Right lobe of liver (tissue), 6 donors: ENCODE results near the gene CREB3L4. TPM values are rescaled to one million over a fixed set of nuclear protein-coding genes. Genes with fewer than 3 reads are reported as not detected.

ENCODE experiments used
- ATAC-seq, 4 donors: fragments of 200-7000 bp; cut with Tn5 transposase; one replicate each; pipeline ENCODE4 v1.9.1; 2020; ENCODE audit warnings: mild to moderate bottlenecking in 4 of 4, moderate library complexity in 4 of 4
- DNase-seq, 3 donors: peaks; one replicate each; pipeline ENCODE4 v3.0.0-alpha.2; 2020
- H3K27ac ChIP-seq, 3 donors: fragments of 200-600 bp; one replicate each; pipeline ENCODE4 v1.8.0; 2022
- H3K27me3 ChIP-seq, 2 donors: fragments of 200-600 bp; one replicate each; pipeline ENCODE4 v1.8.0; 2022
- H3K36me3 ChIP-seq, 4 donors: fragments of 200-600 bp; sonication (generic) in 1 of 4; one replicate each; pipeline versions ENCODE4 v1.5.1 to v1.8.0; 2017 to 2022; ENCODE audit warnings: control low read depth in 1 of 4
- H3K4me1 ChIP-seq, 4 donors: fragments of 200-600 bp; sonication (generic) in 1 of 4; one replicate each; pipeline versions ENCODE4 v1.5.1 to v1.8.0; 2017 to 2022; ENCODE audit warnings: control low read depth in 1 of 4
- H3K4me3 ChIP-seq, 3 donors: fragments of 200-600 bp; one replicate each; pipeline ENCODE4 v1.8.0; 2022
- H3K9me3 ChIP-seq, 4 donors: fragments of 200-600 bp; sonication (generic) in 1 of 4; one replicate each; pipeline versions ENCODE4 v1.5.1 to v1.8.0; 2017 to 2022; ENCODE audit warnings: control low read depth in 1 of 4
- CTCF ChIP-seq, 4 donors: fragments of 200-600 bp in 3 of 4; fragments of 450-650 bp in 1 of 4; IDR thresholded peaks; one replicate each; pipeline versions ENCODE4 v1.5.1 to v1.8.0; 2016 to 2022; ENCODE audit warnings: antibody characterized with exemption in 4 of 4, mild to moderate bottlenecking in 2 of 4
- POLR2A ChIP-seq: fragments of 450-650 bp; IDR thresholded peaks from one replicate; pipeline ENCODE4 v1.6.1; 2017; ENCODE audit warnings: antibody characterized with exemption, mild to moderate bottlenecking
- WGBS: methylation state at CpG from one replicate; pipeline ENCODE4 v1.1.6; 2018; ENCODE audit warnings: low coverage, low lambda C conversion rate; ENCODE audit not compliant: insufficient coverage; ENCODE audit errors: missing lambda C conversion rate; 5-methylcytosine and 5-hydroxymethylcytosine counted together
- intact Hi-C, 2 donors: fragments of 100-400 bp; cut with DNase I; formaldehyde crosslinking; loops; one replicate each; pipeline versions ENCODE4 v1.11.2 to v1.14.1; 2022
- total RNA-seq, 6 experiments: library from RNA; depleted of rRNA in 2 of 6; stranded (reverse); fragments of >200 nt in 2 of 6; fragmentation: NEBNext Ultra II Directional in 3 of 6; extraction: Animal tissue kit (Norgen Biotek cat#: 25700) in 3 of 6; gene quantifications; one replicate each; pipeline versions ENCODE4 v1.1.0 to v1.2.4, GENCODE V29; 2016 to 2023
- donor health status: DM: no; HTN: yes; CAD: no.
- donor health status: DM: no; HTN: no; CAD: no.
- donor health status: DM: no; HTN: no; CAD: no.
- donor health status: DM: no; HTN: yes; CAD: no.
- donor health status: DM: no; HTN: yes; CAD: no.

Gene CREB3L4
- total RNA-seq, 6 experiments from 2014 or later, result 4.9 to 11.1 (median 8.2) TPM

GRCh38 chr1:153951801-153952200 lies 15.9 kb upstream of the CREB3L4 start:
- H3K27ac ChIP-seq, result no peak overlapping the region
- H3K36me3 ChIP-seq, result peaks cover 0 to 42% (median 19%) of the 10 kb centered on the region in 4 donors
- intact Hi-C loops, result no loop called here
- H3K9me3 ChIP-seq, result no peaks in the 10 kb centered on the region
- no peak for ATAC-seq
- H3K4me1 ChIP-seq, result peaks cover 0 to 41% (median 16%) of the 10 kb centered on the region in 4 donors
- no peak for DNase-seq
- TF ChIP-seq CTCF (IDR thresholded peaks at IDR 0.05), result no peak
- no peak for TF ChIP-seq POLR2A
- H3K27me3 ChIP-seq, result no peaks in the 10 kb centered on the region
- no CpG with 5 or more reads among the region's 2 CpGs for WGBS
- H3K4me3 ChIP-seq, result no peak overlapping the region

- Histone ChIP-seq H3K36me3 (peaks cover 0 to 37% (median 16%) of the 10 kb centered on the region in 4 donors), H3K9me3 (no peaks in the 10 kb centered on the region), H3K4me1 (peaks cover 0 to 44% (median 18%) of the 10 kb centered on the region in 4 donors), H3K4me3 (no peak overlapping the region), H3K27me3 (no peaks in the 10 kb centered on the region), H3K27ac (peak overlapping the region; percentile 51 to 90 (median 77))
- TF ChIP-seq POLR2A, result peak; percentile 25
- no peak for TF ChIP-seq CTCF (IDR thresholded peaks at IDR 0.05)
- ATAC-seq, result peak; percentile 70 to 86 (median 82)
- 18% methylated on average over 4 of the region's 4 CpGs for WGBS
- intact Hi-C loops, result no loop called here
- peak; percentile 68 to 95 (median 92) for DNase-seq
Observed at GRCh38 chr1:153953859-153954365, 13.8 kb upstream of the CREB3L4 start.

DNA sequence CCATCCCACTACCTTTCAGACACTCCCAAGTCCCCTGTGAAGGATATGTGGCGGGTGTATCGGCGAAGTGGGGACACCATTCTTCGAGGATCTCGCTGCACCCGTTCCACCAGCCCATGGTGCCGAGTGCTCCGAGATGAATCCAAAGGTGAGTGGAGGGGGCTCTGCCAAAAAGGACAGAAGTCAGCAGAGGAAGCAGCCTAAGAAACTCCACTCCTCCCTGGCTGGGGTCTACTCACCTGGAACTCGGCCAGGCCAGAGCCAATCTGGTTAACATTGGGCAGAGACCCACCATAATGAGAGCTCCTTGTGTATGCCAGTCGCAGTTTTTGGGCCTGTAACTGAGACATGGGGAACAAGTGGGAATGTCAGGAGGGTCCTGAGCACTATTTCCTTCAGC lies 12.9 kb upstream of the CREB3L4 start:
- Histone ChIP-seq H3K27me3 (no peaks in the 10 kb centered on the region), H3K4me1 (peaks cover 0 to 46% (median 20%) of the 10 kb centered on the region in 4 donors), H3K27ac (peak overlapping the region in 2 of 3 donors; percentile 77 to 90), H3K4me3 (no peak overlapping the region), H3K36me3 (peaks cover 0 to 37% (median 14%) of the 10 kb centered on the region in 4 donors), H3K9me3 (no peaks in the 10 kb centered on the region)
- no peak for ATAC-seq
- no peak for DNase-seq
- intact Hi-C loops, result no loop called here
- WGBS, result 90% methylated on average over 2 of the region's 10 CpGs
- TF ChIP-seq POLR2A, result no peak

DNA sequence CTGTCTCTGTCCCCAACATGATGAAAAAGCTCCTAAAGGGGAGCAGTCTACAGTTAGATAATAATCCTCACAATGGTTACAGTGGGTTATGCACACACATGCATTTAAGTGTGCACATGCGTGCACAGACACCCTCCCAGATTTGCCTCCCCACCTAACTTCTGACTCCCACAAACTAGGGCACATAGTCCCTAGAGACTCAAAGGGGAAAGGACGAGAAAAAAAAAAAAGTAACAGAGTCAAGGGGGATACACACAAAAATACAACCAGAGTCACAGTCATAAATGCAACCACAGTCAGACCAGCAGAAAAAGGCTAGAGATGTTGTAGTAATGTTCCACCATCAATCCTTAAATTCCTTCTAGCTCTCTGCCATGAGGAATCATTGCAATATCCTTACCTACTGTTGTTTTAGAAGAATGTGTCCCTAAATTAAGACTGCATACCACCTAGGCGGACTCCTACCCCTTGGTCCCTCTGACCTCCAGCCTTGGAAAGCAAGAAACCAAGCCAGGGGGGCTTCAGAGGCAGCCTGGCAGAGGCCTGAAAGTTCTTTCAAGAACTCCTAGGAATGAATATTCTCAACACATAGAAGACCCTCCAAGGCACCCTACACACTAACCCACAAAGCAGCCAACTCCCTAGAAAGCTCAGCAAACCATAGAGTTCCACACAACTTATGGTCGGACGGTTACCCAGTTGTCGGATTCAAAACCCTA lies 10.5 kb upstream of the CREB3L4 start:
- intact Hi-C loops, result no loop called here

More for the DNA sequence above, 10.5 kb upstream of the CREB3L4 start:
- Histone ChIP-seq H3K4me3 (peak overlapping the region; percentile 77 to 99 (median 92)), H3K36me3 (peaks cover 0 to 19% (median 6%) of the 10 kb centered on the region in 4 donors), H3K27me3 (no peaks in the 10 kb centered on the region), H3K4me1 (peaks cover 0 to 52% (median 20%) of the 10 kb centered on the region in 4 donors), H3K27ac (peak overlapping the region; percentile 75 to 92 (median 89)), H3K9me3 (no peaks in the 10 kb centered on the region)
- ATAC-seq (no peak), DNase-seq (no peak)
- 26% methylated on average over 6 of the region's 6 CpGs for WGBS
- TF ChIP-seq POLR2A (no peak), CTCF (IDR thresholded peaks at IDR 0.05) (no peak)
